ENCODE results near the gene MAPKAP1.

MAPKAP1 gene

GRCh38 chr9:125604196-125604595, 102.8 kb downstream of the MAPKAP1 start:
- Histone ChIP-seq H3K79me2 (ENCODE audit: insufficient read depth, low read length) (no peaks in the 10 kb centered on the region; the same call in 1 of the 2 replicates), H3F3A (ENCODE audit: insufficient read depth) (no peaks in the 10 kb centered on the region), H3K4me3 (ENCODE audit: insufficient read depth, low read length, poor library complexity, severe bottlenecking) (no peak overlapping the region), H4K20me1 (ENCODE audit: low read depth, low read length) (no peaks in the 10 kb centered on the region), H3K36me3 (ENCODE audit: low read length) (no peaks in the 10 kb centered on the region), H3K27me3 (ENCODE audit: low read length) (no peaks in the 10 kb centered on the region), H3K9me3 (ENCODE audit: insufficient read depth, low read length) (no peaks in the 10 kb centered on the region), H3K9ac (ENCODE audit: low read length) (no peak overlapping the region), H2AFZ (ENCODE audit: low read depth, low read length, severe bottlenecking) (no peak overlapping the region), H3K4me2 (ENCODE audit: low read depth, low read length, poor library complexity, severe bottlenecking) (no peak overlapping the region), H3K9me2 (replicated peaks; ENCODE audit: insufficient read depth, low read length) (no peaks in the 10 kb centered on the region), H3K27ac (ENCODE audit: low read depth, low read length) (no peak overlapping the region)
- no peak for TF ChIP-seq EZH2phosphoT487 (conservative IDR thresholded peaks at IDR 0.05; ENCODE audit: low read length)
- TF ChIP-seq CTCF (IDR thresholded peaks at IDR 0.05; ENCODE audit: insufficient read depth, low read length, poor library complexity, severe bottlenecking), result no peak

GRCh38 chr9:125603478-125604021, 103.5 kb downstream of the MAPKAP1 start:
- Histone ChIP-seq H4K20me1 (ENCODE audit: low read depth, low read length) (no peaks in the 10 kb centered on the region), H3K9me3 (ENCODE audit: insufficient read depth, low read length) (no peaks in the 10 kb centered on the region), H3K4me3 (ENCODE audit: insufficient read depth, low read length, poor library complexity, severe bottlenecking) (no peak overlapping the region), H3F3A (ENCODE audit: insufficient read depth) (no peaks in the 10 kb centered on the region), H3K4me2 (ENCODE audit: low read depth, low read length, poor library complexity, severe bottlenecking) (no peak overlapping the region), H3K79me2 (ENCODE audit: insufficient read depth, low read length) (no peaks in the 10 kb centered on the region; the same call in 1 of the 2 replicates), H3K36me3 (ENCODE audit: low read length) (no peaks in the 10 kb centered on the region), H3K9ac (ENCODE audit: low read length) (no peak overlapping the region), H3K27me3 (ENCODE audit: low read length) (no peaks in the 10 kb centered on the region), H3K27ac (ENCODE audit: low read depth, low read length) (no peak overlapping the region), H3K9me2 (replicated peaks; ENCODE audit: insufficient read depth, low read length) (no peaks in the 10 kb centered on the region), H2AFZ (ENCODE audit: low read depth, low read length, severe bottlenecking) (no peak overlapping the region)
- no peak for TF ChIP-seq EZH2phosphoT487 (conservative IDR thresholded peaks at IDR 0.05; ENCODE audit: low read length)
- no peak for TF ChIP-seq CTCF (IDR thresholded peaks at IDR 0.05; ENCODE audit: insufficient read depth, low read length, poor library complexity, severe bottlenecking)

GRCh38 chr9:125601961-125602360, 105.0 kb downstream of the MAPKAP1 start:
- Histone ChIP-seq H2AFZ (ENCODE audit: low read depth, low read length, severe bottlenecking) (no peak overlapping the region), H4K20me1 (ENCODE audit: low read depth, low read length) (no peaks in the 10 kb centered on the region), H3K36me3 (ENCODE audit: low read length) (no peaks in the 10 kb centered on the region), H3K27ac (ENCODE audit: low read depth, low read length) (no peak overlapping the region), H3K9me2 (replicated peaks; ENCODE audit: insufficient read depth, low read length) (no peaks in the 10 kb centered on the region), H3F3A (ENCODE audit: insufficient read depth) (no peaks in the 10 kb centered on the region), H3K27me3 (ENCODE audit: low read length) (no peaks in the 10 kb centered on the region), H3K9ac (ENCODE audit: low read length) (no peak overlapping the region), H3K4me2 (ENCODE audit: low read depth, low read length, poor library complexity, severe bottlenecking) (no peak overlapping the region), H3K4me3 (ENCODE audit: insufficient read depth, low read length, poor library complexity, severe bottlenecking) (no peak overlapping the region), H3K79me2 (ENCODE audit: insufficient read depth, low read length) (no peaks in the 10 kb centered on the region; the same call in 1 of the 2 replicates), H3K9me3 (ENCODE audit: insufficient read depth, low read length) (no peaks in the 10 kb centered on the region)
- no peak for TF ChIP-seq CTCF (IDR thresholded peaks at IDR 0.05; ENCODE audit: insufficient read depth, low read length, poor library complexity, severe bottlenecking)
